Activated CD4-positive, alpha-beta T cell treated with anti-CD3 and anti-CD28 coated beads, Interleukin-2, amount 10 ng/mL, durations not matched to agents 24 days and 14 days (primary cell): ENCODE data around the gene TNFRSF1A. TPM values are rescaled to one million over a fixed set of nuclear protein-coding genes. Genes with fewer than 3 reads are reported as not detected.

Source experiments
- DNase-seq: peaks from one replicate; pipeline ENCODE4 v3.0.0; 2022
- H3K27ac Mint-ChIP-seq: one replicate; pipeline ENCODE4 v1.8.0; 2022; ENCODE audit warnings: mild to moderate bottlenecking, mixed read lengths
- H3K27me3 Mint-ChIP-seq: one replicate; pipeline ENCODE4 v1.8.0; 2022; ENCODE audit warnings: mixed read lengths
- H3K36me3 Mint-ChIP-seq: one replicate; pipeline ENCODE4 v1.8.0; 2022; ENCODE audit warnings: low read depth, mild to moderate bottlenecking, mixed read lengths
- H3K4me1 Mint-ChIP-seq: one replicate; pipeline ENCODE4 v1.8.0; 2021; ENCODE audit warnings: mixed read lengths
- H3K4me3 Mint-ChIP-seq: one replicate; pipeline ENCODE4 v1.8.0; 2022; ENCODE audit warnings: mild to moderate bottlenecking, moderate library complexity, mixed read lengths
- H3K9me3 Mint-ChIP-seq: one replicate; pipeline ENCODE4 v1.8.0; 2021; ENCODE audit warnings: mixed read lengths
- intact Hi-C: fragments of 100-400 bp; cut with micrococcal nuclease; formaldehyde crosslinking; loops from one replicate; pipeline ENCODE4 v1.15.1; 2023
- total RNA-seq: library from RNA; stranded (reverse); gene quantifications from 2 replicates; pipeline ENCODE4 v1.2.3, GENCODE V29; 2022

TNFRSF1A gene
- total RNA-seq, 1 donor from 2014 or later: 52.7 TPM

- H3K9me3 Mint-ChIP-seq: no peaks in the 10 kb centered on the region
- peak overlapping the region; percentile 85 for H3K27ac Mint-ChIP-seq
- H3K27me3 Mint-ChIP-seq: no peaks in the 10 kb centered on the region
- peaks cover 16% of the 10 kb centered on the region for H3K36me3 Mint-ChIP-seq
- H3K4me1 Mint-ChIP-seq: peaks cover 33% of the 10 kb centered on the region
- intact Hi-C loops: loop anchor here (1.0 to 2.0 kb wide), 3 partner anchors 12 to 142 kb away; no protein-coding TSS in a partner anchor
- peak overlapping the region; percentile 62 for H3K4me3 Mint-ChIP-seq
- peak; percentile 81 for DNase-seq
Measured at GRCh38 chr12:6323340-6323994, 18.4 kb downstream of the TNFRSF1A start.

GRCh38 chr12:6322969-6323339, 18.9 kb downstream of the TNFRSF1A start:
- peak overlapping the region; percentile 85 for H3K27ac Mint-ChIP-seq

GRCh38 chr12:6322352-6322751, 19.5 kb downstream of the TNFRSF1A start:
- Mint-ChIP-seq H3K4me1 (peaks cover 40% of the 10 kb centered on the region), H3K27ac (no peak overlapping the region), H3K4me3 (no peak overlapping the region), H3K9me3 (no peaks in the 10 kb centered on the region), H3K27me3 (peaks cover 2% of the 10 kb centered on the region), H3K36me3 (peaks cover 14% of the 10 kb centered on the region)
- intact Hi-C loops: loop anchor here (2.0 kb wide), 1 partner anchor 40 kb away; no protein-coding TSS in a partner anchor
- DNase-seq: no peak

More at GRCh38 chr12:6322969-6323339, 18.9 kb downstream of the TNFRSF1A start:
- intact Hi-C loops: loop anchor here (1.0 to 2.0 kb wide), 3 partner anchors 12 to 142 kb away; no protein-coding TSS in a partner anchor
- H3K4me1 Mint-ChIP-seq: peaks cover 37% of the 10 kb centered on the region
- H3K27me3 Mint-ChIP-seq: no peaks in the 10 kb centered on the region
- no peak overlapping the region for H3K4me3 Mint-ChIP-seq
- H3K9me3 Mint-ChIP-seq: no peaks in the 10 kb centered on the region
- peaks cover 14% of the 10 kb centered on the region for H3K36me3 Mint-ChIP-seq
- DNase-seq: no peak

GRCh38 chr12:6321905-6322304, 20.0 kb downstream of the TNFRSF1A start:
- DNase-seq: no peak
- peaks cover 14% of the 10 kb centered on the region for H3K36me3 Mint-ChIP-seq
- no peak overlapping the region for H3K4me3 Mint-ChIP-seq
- H3K4me1 Mint-ChIP-seq: peaks cover 40% of the 10 kb centered on the region
- H3K9me3 Mint-ChIP-seq: no peaks in the 10 kb centered on the region
- peaks cover 2% of the 10 kb centered on the region for H3K27me3 Mint-ChIP-seq
- intact Hi-C loops: loop anchor here (2.0 kb wide), 1 partner anchor 41 kb away; no protein-coding TSS in a partner anchor
- no peak overlapping the region for H3K27ac Mint-ChIP-seq

GRCh38 chr12:6319446-6319845, 22.4 kb downstream of the TNFRSF1A start:
- H3K4me1 Mint-ChIP-seq: peaks cover 26% of the 10 kb centered on the region
- peaks cover 3% of the 10 kb centered on the region for H3K36me3 Mint-ChIP-seq
- no peak for DNase-seq
- H3K4me3 Mint-ChIP-seq: no peak overlapping the region
- no peaks in the 10 kb centered on the region for H3K9me3 Mint-ChIP-seq
- H3K27me3 Mint-ChIP-seq: peaks cover 2% of the 10 kb centered on the region
- intact Hi-C loops: no loop called here
- no peak overlapping the region for H3K27ac Mint-ChIP-seq

GRCh38 chr12:6318440-6318879, 23.4 kb downstream of the TNFRSF1A start:
- Mint-ChIP-seq H3K27me3 (peaks cover 2% of the 10 kb centered on the region), H3K27ac (no peak overlapping the region), H3K4me1 (peaks cover 19% of the 10 kb centered on the region), H3K9me3 (no peaks in the 10 kb centered on the region), H3K4me3 (no peak overlapping the region), H3K36me3 (no peaks in the 10 kb centered on the region)
- intact Hi-C loops: no loop called here
- no peak for DNase-seq

GRCh38 chr12:6317693-6318439, 24.0 kb downstream of the TNFRSF1A start:
- H3K9me3 Mint-ChIP-seq: no peaks in the 10 kb centered on the region
- no peak overlapping the region for H3K4me3 Mint-ChIP-seq
- H3K27ac Mint-ChIP-seq: no peak overlapping the region
- DNase-seq: peak; percentile 58
- H3K4me1 Mint-ChIP-seq: peaks cover 16% of the 10 kb centered on the region
- intact Hi-C loops: no loop called here
- no peaks in the 10 kb centered on the region for H3K36me3 Mint-ChIP-seq
- peaks cover 2% of the 10 kb centered on the region for H3K27me3 Mint-ChIP-seq

- Mint-ChIP-seq H3K27ac (no peak overlapping the region), H3K36me3 (no peaks in the 10 kb centered on the region), H3K4me1 (peaks cover 18% of the 10 kb centered on the region), H3K4me3 (no peak overlapping the region), H3K9me3 (no peaks in the 10 kb centered on the region), H3K27me3 (peaks cover 3% of the 10 kb centered on the region)
- intact Hi-C loops: no loop called here
- peak; percentile 55 for DNase-seq
Measured at GRCh38 chr12:6316921-6317692, 24.8 kb downstream of the TNFRSF1A start.

GRCh38 chr12:6315704-6316597, 25.9 kb downstream of the TNFRSF1A start:
- intact Hi-C loops: no loop called here
- peaks cover 18% of the 10 kb centered on the region for H3K4me1 Mint-ChIP-seq

GRCh38 chr12:6315184-6315583, 26.7 kb downstream of the TNFRSF1A start:
- Mint-ChIP-seq H3K36me3 (no peaks in the 10 kb centered on the region), H3K4me3 (no peak overlapping the region), H3K9me3 (no peaks in the 10 kb centered on the region), H3K27me3 (peaks cover 9% of the 10 kb centered on the region), H3K27ac (no peak overlapping the region), H3K4me1 (peaks cover 18% of the 10 kb centered on the region)
- DNase-seq: no peak
- intact Hi-C loops: no loop called here

More at GRCh38 chr12:6315704-6316597, 25.9 kb downstream of the TNFRSF1A start:
- Mint-ChIP-seq H3K4me3 (no peak overlapping the region), H3K9me3 (no peaks in the 10 kb centered on the region), H3K27me3 (peaks cover 9% of the 10 kb centered on the region), H3K36me3 (no peaks in the 10 kb centered on the region), H3K27ac (no peak overlapping the region)
- no peak for DNase-seq

- H3K4me3 Mint-ChIP-seq: no peak overlapping the region
- no peak overlapping the region for H3K27ac Mint-ChIP-seq
- no peaks in the 10 kb centered on the region for H3K36me3 Mint-ChIP-seq
- no peaks in the 10 kb centered on the region for H3K9me3 Mint-ChIP-seq
- H3K27me3 Mint-ChIP-seq: peaks cover 10% of the 10 kb centered on the region
- H3K4me1 Mint-ChIP-seq: peaks cover 18% of the 10 kb centered on the region
- intact Hi-C loops: no loop called here
- DNase-seq: no peak
Measured at GRCh38 chr12:6314776-6315175, 27.1 kb downstream of the TNFRSF1A start.

- Mint-ChIP-seq H3K9me3 (no peaks in the 10 kb centered on the region), H3K4me1 (peaks cover 14% of the 10 kb centered on the region), H3K4me3 (no peak overlapping the region), H3K27ac (no peak overlapping the region), H3K27me3 (peaks cover 20% of the 10 kb centered on the region), H3K36me3 (no peaks in the 10 kb centered on the region)
- no peak for DNase-seq
- intact Hi-C loops: no loop called here
Measured at GRCh38 chr12:6313326-6313940, 28.4 kb downstream of the TNFRSF1A start.
